ENCODE results near the gene ABITRAM. TPM values are rescaled to one million over a fixed set of nuclear protein-coding genes. Genes with fewer than 3 reads are reported as not detected.

The ABITRAM gene
- total and polyA plus RNA-seq, 2 experiments from 2014 or later, result 10.1 to 11.5 TPM

DNA sequence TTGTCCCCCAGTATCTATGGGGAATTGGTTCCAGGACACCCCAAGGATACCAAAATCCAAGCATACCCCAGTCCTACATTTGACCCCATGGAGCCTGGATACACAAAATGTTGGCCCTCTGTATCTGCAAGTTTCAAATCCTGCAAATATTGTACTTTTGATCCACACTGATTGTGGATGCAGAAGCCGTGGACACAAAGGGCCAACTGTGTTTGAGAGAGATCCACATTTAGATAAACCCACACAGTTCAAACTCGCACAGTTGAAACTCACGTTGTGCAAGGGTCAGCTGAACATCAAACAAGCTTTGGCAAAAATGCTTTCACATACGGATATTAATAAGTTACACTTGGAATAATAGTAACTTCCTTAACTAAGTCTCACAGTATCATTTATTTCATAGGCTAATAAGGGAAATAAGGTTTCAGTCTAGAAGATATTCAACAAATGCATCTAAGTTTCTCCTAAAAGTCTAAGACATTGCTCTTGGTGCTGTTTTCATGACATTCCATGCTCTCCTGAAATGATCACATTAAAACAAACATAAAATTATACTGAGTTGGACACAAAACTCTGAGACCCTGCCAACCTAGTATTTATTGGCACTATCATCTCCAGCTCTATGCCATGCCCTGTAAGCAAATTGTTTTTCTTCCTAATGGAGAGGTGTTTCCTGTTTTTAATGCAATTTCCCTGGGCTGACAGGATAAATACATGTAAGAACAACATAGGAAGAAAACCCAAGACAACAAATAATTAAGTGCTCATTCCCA is 39.8 kb upstream of the ABITRAM start:
- H3K36me3 Mint-ChIP-seq (ENCODE audit: low read depth), result peaks cover 58% of the 10 kb centered on the region
- H3K4me3 Mint-ChIP-seq, result no peak overlapping the region
- Histone ChIP-seq H3K4me1 (ENCODE audit: insufficient read depth) (no peaks in the 10 kb centered on the region), H3K9me2 (ENCODE audit: insufficient read depth) (no peaks in the 10 kb centered on the region), H3K27ac (ENCODE audit: low read depth) (no peak overlapping the region), H3K4me2 (no peak overlapping the region), H2AFZ (no peak overlapping the region), H3F3A (replicated peaks; ENCODE audit: low read depth) (no peaks in the 10 kb centered on the region), H3K27me3 (ENCODE audit: insufficient read depth) (no peaks in the 10 kb centered on the region), H4K20me1 (replicated peaks; ENCODE audit: insufficient read depth) (no peaks in the 10 kb centered on the region; the same call in 1 of the 2 replicates), H3K79me2 (replicated peaks; ENCODE audit: insufficient read depth) (no peaks in the 10 kb centered on the region), H3K36me3 (ENCODE audit: insufficient read depth) (peaks cover 59% of the 10 kb centered on the region), H3K4me3 (no peak overlapping the region)
- ATAC-seq (no peak), DNase-seq (ENCODE audit: low spot score) (no peak)
- peaks cover 5% of the 10 kb centered on the region for H3K27me3 Mint-ChIP-seq (ENCODE audit: insufficient read depth, low read depth, poor library complexity)
- no peak overlapping the region for H3K27ac Mint-ChIP-seq
- H3K9me3 Mint-ChIP-seq, result no peaks in the 10 kb centered on the region
- no peaks in the 10 kb centered on the region for H3K4me1 Mint-ChIP-seq
- TF ChIP-seq STAT1 (IDR thresholded peaks at IDR 0.05; ENCODE audit: unreplicated experiment) (no peak), ZNF114 (CRISPR knock-in tag; IDR thresholded peaks at IDR 0.05) (no peak), JUNB (IDR thresholded peaks at IDR 0.05; ENCODE audit: unreplicated experiment) (no peak), NANOG (IDR thresholded peaks at IDR 0.05; ENCODE audit: borderline replicate concordance) (no peak), ZNF331 (CRISPR knock-in tag; IDR thresholded peaks at IDR 0.05; ENCODE audit: low read depth) (no peak), POLR2AphosphoS5 (IDR thresholded peaks at IDR 0.05; ENCODE audit: low read depth) (no peak)
- TF ChIP-seq, protein P1, sequence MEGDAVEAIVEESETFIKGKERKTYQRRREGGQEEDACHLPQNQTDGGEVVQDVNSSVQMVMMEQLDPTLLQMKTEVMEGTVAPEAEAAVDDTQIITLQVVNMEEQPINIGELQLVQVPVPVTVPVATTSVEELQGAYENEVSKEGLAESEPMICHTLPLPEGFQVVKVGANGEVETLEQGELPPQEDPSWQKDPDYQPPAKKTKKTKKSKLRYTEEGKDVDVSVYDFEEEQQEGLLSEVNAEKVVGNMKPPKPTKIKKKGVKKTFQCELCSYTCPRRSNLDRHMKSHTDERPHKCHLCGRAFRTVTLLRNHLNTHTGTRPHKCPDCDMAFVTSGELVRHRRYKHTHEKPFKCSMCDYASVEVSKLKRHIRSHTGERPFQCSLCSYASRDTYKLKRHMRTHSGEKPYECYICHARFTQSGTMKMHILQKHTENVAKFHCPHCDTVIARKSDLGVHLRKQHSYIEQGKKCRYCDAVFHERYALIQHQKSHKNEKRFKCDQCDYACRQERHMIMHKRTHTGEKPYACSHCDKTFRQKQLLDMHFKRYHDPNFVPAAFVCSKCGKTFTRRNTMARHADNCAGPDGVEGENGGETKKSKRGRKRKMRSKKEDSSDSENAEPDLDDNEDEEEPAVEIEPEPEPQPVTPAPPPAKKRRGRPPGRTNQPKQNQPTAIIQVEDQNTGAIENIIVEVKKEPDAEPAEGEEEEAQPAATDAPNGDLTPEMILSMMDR (conservative IDR thresholded peaks at IDR 0.05; ENCODE audit: low read depth in 2 of 2), result no peak
- TF ChIP-seq, protein P2, sequence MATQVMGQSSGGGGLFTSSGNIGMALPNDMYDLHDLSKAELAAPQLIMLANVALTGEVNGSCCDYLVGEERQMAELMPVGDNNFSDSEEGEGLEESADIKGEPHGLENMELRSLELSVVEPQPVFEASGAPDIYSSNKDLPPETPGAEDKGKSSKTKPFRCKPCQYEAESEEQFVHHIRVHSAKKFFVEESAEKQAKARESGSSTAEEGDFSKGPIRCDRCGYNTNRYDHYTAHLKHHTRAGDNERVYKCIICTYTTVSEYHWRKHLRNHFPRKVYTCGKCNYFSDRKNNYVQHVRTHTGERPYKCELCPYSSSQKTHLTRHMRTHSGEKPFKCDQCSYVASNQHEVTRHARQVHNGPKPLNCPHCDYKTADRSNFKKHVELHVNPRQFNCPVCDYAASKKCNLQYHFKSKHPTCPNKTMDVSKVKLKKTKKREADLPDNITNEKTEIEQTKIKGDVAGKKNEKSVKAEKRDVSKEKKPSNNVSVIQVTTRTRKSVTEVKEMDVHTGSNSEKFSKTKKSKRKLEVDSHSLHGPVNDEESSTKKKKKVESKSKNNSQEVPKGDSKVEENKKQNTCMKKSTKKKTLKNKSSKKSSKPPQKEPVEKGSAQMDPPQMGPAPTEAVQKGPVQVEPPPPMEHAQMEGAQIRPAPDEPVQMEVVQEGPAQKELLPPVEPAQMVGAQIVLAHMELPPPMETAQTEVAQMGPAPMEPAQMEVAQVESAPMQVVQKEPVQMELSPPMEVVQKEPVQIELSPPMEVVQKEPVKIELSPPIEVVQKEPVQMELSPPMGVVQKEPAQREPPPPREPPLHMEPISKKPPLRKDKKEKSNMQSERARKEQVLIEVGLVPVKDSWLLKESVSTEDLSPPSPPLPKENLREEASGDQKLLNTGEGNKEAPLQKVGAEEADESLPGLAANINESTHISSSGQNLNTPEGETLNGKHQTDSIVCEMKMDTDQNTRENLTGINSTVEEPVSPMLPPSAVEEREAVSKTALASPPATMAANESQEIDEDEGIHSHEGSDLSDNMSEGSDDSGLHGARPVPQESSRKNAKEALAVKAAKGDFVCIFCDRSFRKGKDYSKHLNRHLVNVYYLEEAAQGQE (IDR thresholded peaks at IDR 0.05; ENCODE audit: unreplicated experiment), result no peak
- TF ChIP-seq, protein P3, sequence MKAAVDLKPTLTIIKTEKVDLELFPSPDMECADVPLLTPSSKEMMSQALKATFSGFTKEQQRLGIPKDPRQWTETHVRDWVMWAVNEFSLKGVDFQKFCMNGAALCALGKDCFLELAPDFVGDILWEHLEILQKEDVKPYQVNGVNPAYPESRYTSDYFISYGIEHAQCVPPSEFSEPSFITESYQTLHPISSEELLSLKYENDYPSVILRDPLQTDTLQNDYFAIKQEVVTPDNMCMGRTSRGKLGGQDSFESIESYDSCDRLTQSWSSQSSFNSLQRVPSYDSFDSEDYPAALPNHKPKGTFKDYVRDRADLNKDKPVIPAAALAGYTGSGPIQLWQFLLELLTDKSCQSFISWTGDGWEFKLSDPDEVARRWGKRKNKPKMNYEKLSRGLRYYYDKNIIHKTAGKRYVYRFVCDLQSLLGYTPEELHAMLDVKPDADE (IDR thresholded peaks at IDR 0.05), result no peak
